B cell (primary cell): ENCODE measurements around the gene MBOAT7. TPM values are rescaled to one million over a fixed set of nuclear protein-coding genes. Genes with fewer than 3 reads are reported as not detected.

Experiments
- ATAC-seq: fragments of 200-7000 bp; cut with Tn5 transposase; one replicate; pipeline ENCODE4 v1.10.0; 2021; ENCODE audit warnings: low read depth, mild to moderate bottlenecking, moderate number of reproducible peaks, moderate library complexity
- CTCF ChIA-PET: fragments of 350-600 bp; sonication (Branson Sonifier 250); formaldehyde crosslinking; loops from one replicate; lab custom pipeline; 2021; ENCODE audit warnings: antibody characterized with exemption, inconsistent platforms; lab: Charles Lee
- POLR2A ChIA-PET: fragments of 350-600 bp; sonication (Branson Sonifier 250); formaldehyde crosslinking; loops from one replicate; lab custom pipeline; 2021; ENCODE audit warnings: antibody characterized with exemption; lab: Charles Lee
- DNase-seq: peaks from one replicate; pipeline ENCODE4 v3.0.0; 2013
- H2AFZ ChIP-seq: 2 replicates; pipeline ENCODE4 v1.6.1; 2012; ENCODE audit warnings: mild to moderate bottlenecking, low read depth, low read length; ENCODE audit not compliant: insufficient read depth, poor library complexity, severe bottlenecking
- H3K27ac ChIP-seq, 2 donors: 1 replicate in 1 of 2; 2 replicates in 1 of 2; pipeline ENCODE4 v1.5.1; 2012 to 2013; ENCODE audit warnings: low read length in 2 of 2, mild to moderate bottlenecking in 2 of 2, moderate library complexity in 1 of 2
- H3K27me3 ChIP-seq, 4 experiments: fragments of 200-600 bp in 1 of 4; sonication (generic) in 1 of 4; replicated peaks in 1 of 4; 1 replicate in 2 of 4; 2 replicates in 2 of 4; pipeline versions ENCODE4 v1.6.1 to v1.7.0; 2013 to 2016; ENCODE audit warnings: low read length in 3 of 4, mild to moderate bottlenecking in 2 of 4, mixed read lengths in 1 of 4, moderate library complexity in 1 of 4; ENCODE audit not compliant: insufficient read depth in 4 of 4, control insufficient read depth in 3 of 4; ENCODE audit errors: control extremely low read depth in 1 of 4
- H3K36me3 ChIP-seq, 2 experiments: replicated peaks in 1 of 2; 1 replicate in 1 of 2; 2 replicates in 1 of 2; pipeline versions ENCODE4 v1.6.1 to v1.7.1; 2013; ENCODE audit warnings: low read length in 1 of 2; ENCODE audit not compliant: insufficient read depth in 2 of 2, control insufficient read depth in 1 of 2; ENCODE audit errors: control extremely low read depth in 1 of 2, extremely low read depth in 1 of 2
- H3K4me1 ChIP-seq, 2 donors: fragments of 200-600 bp in 1 of 2; sonication (generic) in 1 of 2; 1 replicate in 1 of 2; 2 replicates in 1 of 2; pipeline versions ENCODE4 v1.5.1 to v1.6.1; 2013 to 2017; ENCODE audit warnings: low read length in 2 of 2; ENCODE audit not compliant: control insufficient read depth in 2 of 2, insufficient read depth in 2 of 2
- H3K4me2 ChIP-seq: replicated peaks from 2 replicates; pipeline ENCODE3; 2012; ENCODE audit warnings: mild to moderate bottlenecking, low read depth, low read length; ENCODE audit not compliant: poor library complexity, severe bottlenecking
- H3K4me3 ChIP-seq, 5 experiments: fragments of 200-600 bp in 1 of 5; sonication (generic) in 1 of 5; 1 replicate in 3 of 5; 2 replicates in 2 of 5; pipeline versions ENCODE4 v1.5.1 to v1.7.0; 2011 to 2016; ENCODE audit warnings: low read length in 4 of 5, mild to moderate bottlenecking in 4 of 5, low read depth in 2 of 5, control low read depth in 1 of 5, moderate library complexity in 1 of 5; ENCODE audit not compliant: insufficient read depth in 1 of 5; ENCODE audit errors: control extremely low read depth in 1 of 5, extremely low read depth in 1 of 5
- H3K79me2 ChIP-seq: fragments of 200-600 bp; sonication (generic); one replicate; pipeline ENCODE4 v1.6.0; 2016; ENCODE audit warnings: low read length; ENCODE audit not compliant: control insufficient read depth, insufficient read depth
- H3K9ac ChIP-seq: fragments of 200-600 bp; sonication (generic); 2 replicates; pipeline ENCODE4 v1.6.1; 2017; ENCODE audit warnings: mild to moderate bottlenecking, low read length, moderate library complexity
- H3K9me3 ChIP-seq, 3 donors: one replicate each; pipeline versions ENCODE4 v1.6.1 to v1.7.1; 2013; ENCODE audit warnings: low read length in 2 of 3; ENCODE audit not compliant: control insufficient read depth in 2 of 3, insufficient read depth in 1 of 3; ENCODE audit errors: control extremely low read depth in 1 of 3
- H4K20me1 ChIP-seq: 2 replicates; pipeline ENCODE4 v1.6.0; 2012; ENCODE audit warnings: mild to moderate bottlenecking, low read length; ENCODE audit not compliant: insufficient read depth, control insufficient read depth, poor library complexity, severe bottlenecking
- H3K27ac Mint-ChIP-seq: one replicate; pipeline ENCODE4 v1.8.0; 2021; ENCODE audit warnings: mixed read lengths
- H3K27me3 Mint-ChIP-seq: one replicate; pipeline ENCODE4 v1.8.0; 2021; ENCODE audit warnings: mixed read lengths
- H3K4me1 Mint-ChIP-seq: one replicate; pipeline ENCODE4 v1.8.0; 2021; ENCODE audit warnings: mixed read lengths
- H3K4me3 Mint-ChIP-seq: one replicate; pipeline ENCODE4 v1.8.0; 2021; ENCODE audit warnings: mixed read lengths
- H3K9me3 Mint-ChIP-seq: one replicate; pipeline ENCODE4 v1.8.0; 2022; ENCODE audit warnings: mixed read lengths; ENCODE audit not compliant: insufficient read depth
- EZH2 ChIP-seq: IDR thresholded peaks from 2 replicates; pipeline ENCODE4 v1.6.1; 2012; ENCODE audit warnings: borderline replicate concordance, low read depth, mild to moderate bottlenecking, moderate library complexity, low read length; ENCODE audit not compliant: insufficient read depth, poor library complexity, severe bottlenecking
- WGBS: methylation state at CpG from one replicate; pipeline ENCODE4 v1.1.5; 2013; ENCODE audit warnings: missing lambda C conversion rate; ENCODE audit not compliant: insufficient coverage; 5-methylcytosine and 5-hydroxymethylcytosine counted together
- intact Hi-C: fragments of 100-400 bp; cut with micrococcal nuclease; formaldehyde crosslinking; loops from one replicate; pipeline ENCODE4 v1.10.0; 2022
- polyA plus RNA-seq: library from polyadenylated mRNA; depleted of rRNA; stranded (reverse); fragments of >200 nt; gene quantifications from 2 replicates; pipeline ENCODE4 v1.2.3, GENCODE V29; 2012
- total RNA-seq, 2 donors: library from RNA; stranded (reverse); fragments of 120-200 nt in 1 of 2; gene quantifications; 1 replicate in 1 of 2; 2 replicates in 1 of 2; pipeline versions ENCODE4 v1.2.3 to v1.2.4, GENCODE V29; 2013 to 2022
- TF ChIP-seq, protein P1 (sequence below): fragments of 200-600 bp; IDR thresholded peaks from one replicate; pipeline ENCODE4 v1.8.0; 2022; ENCODE audit warnings: antibody characterized with exemption, mild to moderate bottlenecking

The MBOAT7 gene
- total and polyA plus RNA-seq, 2 donors (not counting 1 experiment from before 2014, with no cell fraction given) = 22.3 to 34.8 TPM

DNA sequence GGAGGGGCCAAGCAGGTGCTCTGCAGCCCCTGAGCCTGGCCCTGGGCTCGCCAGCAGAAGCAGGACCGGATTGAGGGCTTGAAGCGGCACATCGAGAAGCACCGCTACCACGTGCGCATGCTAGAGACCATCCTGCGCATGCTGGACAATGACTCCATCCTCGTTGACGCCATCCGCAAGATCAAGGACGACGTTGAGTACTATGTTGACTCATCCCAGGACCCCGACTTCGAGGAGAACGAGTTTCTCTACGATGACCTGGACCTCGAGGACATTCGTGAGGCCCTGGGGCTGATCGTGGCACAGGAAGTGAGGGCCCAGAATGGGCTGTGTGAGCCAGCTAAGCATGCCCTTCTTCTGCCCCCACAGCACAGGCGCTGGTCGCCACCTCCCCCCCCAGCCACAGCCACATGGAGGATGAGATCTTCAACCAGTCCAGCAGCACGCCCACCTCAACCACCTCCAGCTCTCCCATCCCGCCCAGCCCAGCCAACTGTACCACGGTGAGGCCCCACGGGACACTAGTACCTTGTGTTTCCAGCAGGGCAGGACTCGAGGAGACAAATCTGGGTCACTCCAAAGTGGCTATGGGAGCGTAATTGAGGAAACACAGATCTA lies 43.7 kb downstream of the MBOAT7 start:
- Histone ChIP-seq H3K4me3 (no peak overlapping the region), H2AFZ (no peak overlapping the region), H3K9me3 (no peaks in the 10 kb centered on the region), H3K27ac (no peak overlapping the region), H4K20me1 (peaks cover 83% of the 10 kb centered on the region), H3K9ac (no peak overlapping the region), H3K27me3 (no peaks in the 10 kb centered on the region), H3K36me3 (peaks cover 0 to 97% of the 10 kb centered on the region in 2 experiments), H3K4me2 (no peak overlapping the region), H3K79me2 (peaks cover 43% of the 10 kb centered on the region), H3K4me1 (peaks cover 0 to 4% of the 10 kb centered on the region in 2 donors)
- H3K4me3 Mint-ChIP-seq = no peak overlapping the region
- no peaks in the 10 kb centered on the region for H3K9me3 Mint-ChIP-seq
- ATAC-seq (no peak), DNase-seq (no peak)
- ChIA-PET CTCF (no interaction called here), POLR2A (no interaction called here)
- H3K27me3 Mint-ChIP-seq = no peaks in the 10 kb centered on the region
- no peak overlapping the region for H3K27ac Mint-ChIP-seq
- H3K4me1 Mint-ChIP-seq = peaks cover 12% of the 10 kb centered on the region
- 96% methylated on average over 25 of the region's 28 CpGs for WGBS
- intact Hi-C loops = no loop called here
- TF ChIP-seq, protein P1, sequence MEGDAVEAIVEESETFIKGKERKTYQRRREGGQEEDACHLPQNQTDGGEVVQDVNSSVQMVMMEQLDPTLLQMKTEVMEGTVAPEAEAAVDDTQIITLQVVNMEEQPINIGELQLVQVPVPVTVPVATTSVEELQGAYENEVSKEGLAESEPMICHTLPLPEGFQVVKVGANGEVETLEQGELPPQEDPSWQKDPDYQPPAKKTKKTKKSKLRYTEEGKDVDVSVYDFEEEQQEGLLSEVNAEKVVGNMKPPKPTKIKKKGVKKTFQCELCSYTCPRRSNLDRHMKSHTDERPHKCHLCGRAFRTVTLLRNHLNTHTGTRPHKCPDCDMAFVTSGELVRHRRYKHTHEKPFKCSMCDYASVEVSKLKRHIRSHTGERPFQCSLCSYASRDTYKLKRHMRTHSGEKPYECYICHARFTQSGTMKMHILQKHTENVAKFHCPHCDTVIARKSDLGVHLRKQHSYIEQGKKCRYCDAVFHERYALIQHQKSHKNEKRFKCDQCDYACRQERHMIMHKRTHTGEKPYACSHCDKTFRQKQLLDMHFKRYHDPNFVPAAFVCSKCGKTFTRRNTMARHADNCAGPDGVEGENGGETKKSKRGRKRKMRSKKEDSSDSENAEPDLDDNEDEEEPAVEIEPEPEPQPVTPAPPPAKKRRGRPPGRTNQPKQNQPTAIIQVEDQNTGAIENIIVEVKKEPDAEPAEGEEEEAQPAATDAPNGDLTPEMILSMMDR = no peak
- no peak for TF ChIP-seq EZH2

DNA sequence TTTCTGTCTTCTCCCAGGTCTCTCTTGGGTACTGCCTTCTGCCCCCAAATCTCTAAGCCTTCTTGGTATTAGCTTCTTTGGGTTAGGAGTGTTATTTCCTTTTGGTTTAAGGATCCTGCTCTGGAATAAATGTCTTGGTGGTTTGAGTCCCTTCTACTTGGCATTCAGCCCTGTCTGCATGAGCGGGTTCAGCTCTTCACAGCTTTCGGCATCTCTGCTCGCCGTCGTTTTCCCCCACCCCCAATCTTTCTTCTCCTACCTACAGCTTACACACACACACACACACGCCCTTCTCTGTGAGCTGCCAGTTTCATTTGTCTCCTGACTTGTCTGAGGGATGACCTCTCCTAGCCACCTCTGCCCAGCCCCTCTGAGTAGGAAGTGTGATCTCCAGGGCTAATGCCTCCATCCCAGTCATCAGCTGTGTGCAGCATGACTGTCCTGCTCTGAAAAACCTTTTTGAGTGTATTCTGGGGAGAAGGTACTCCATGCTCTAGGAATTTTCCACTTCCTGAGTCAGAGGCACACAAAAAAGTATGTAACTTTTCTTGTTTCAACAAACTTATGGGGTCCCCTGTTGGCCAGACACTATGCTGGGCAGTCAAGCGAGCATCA lies 47.1 kb downstream of the MBOAT7 start:
- Mint-ChIP-seq H3K27me3 (no peaks in the 10 kb centered on the region), H3K4me3 (no peak overlapping the region), H3K9me3 (no peaks in the 10 kb centered on the region), H3K27ac (no peak overlapping the region), H3K4me1 (peaks cover 37% of the 10 kb centered on the region)
- Histone ChIP-seq H3K9ac (no peak overlapping the region), H3K4me3 (no peak overlapping the region), H4K20me1 (peaks cover 87% of the 10 kb centered on the region), H2AFZ (no peak overlapping the region), H3K4me1 (peaks cover 16 to 21% of the 10 kb centered on the region in 2 donors), H3K4me2 (no peak overlapping the region), H3K79me2 (peaks cover 74% of the 10 kb centered on the region), H3K36me3 (peaks cover 0 to 69% of the 10 kb centered on the region in 2 experiments), H3K27ac (peak overlapping the region in 1 of 2 donors; percentile 32), H3K27me3 (no peaks in the 10 kb centered on the region), H3K9me3 (no peaks in the 10 kb centered on the region)
- ChIA-PET POLR2A (no interaction called here), CTCF (no interaction called here)
- intact Hi-C loops = no loop called here
- WGBS = 90% methylated on average over 2 of the region's 7 CpGs
- no peak for TF ChIP-seq EZH2
- DNase-seq = no peak
- ATAC-seq = no peak
